NCI-H2171 treated with DMSO at 0.1 percent for 48 hours (cell line): ENCODE data around the gene PSMB7.

Experiments used
- DNase-seq: peaks from one replicate; lab custom pipeline; 2025; lab: John Stamatoyannopoulos, UW

The PSMB7 gene

GRCh38 chr9:124381170-124381945 is 33.9 kb downstream of the PSMB7 start:
- no peak for DNase-seq

- DNase-seq = no peak
Observed at GRCh38 chr9:124377551-124378406, 37.5 kb downstream of the PSMB7 start.

GRCh38 chr9:124376329-124376728 is 38.9 kb downstream of the PSMB7 start:
- DNase-seq = no peak

- no peak for DNase-seq
Observed at GRCh38 chr9:124375726-124376125, 39.5 kb downstream of the PSMB7 start.

GRCh38 chr9:124373851-124374250 is 41.4 kb downstream of the PSMB7 start:
- no peak for DNase-seq

GRCh38 chr9:124373386-124373785 is 41.9 kb downstream of the PSMB7 start:
- no peak for DNase-seq

- peak; percentile 15 for DNase-seq
Observed at GRCh38 chr9:124372038-124372437, 43.2 kb downstream of the PSMB7 start.

GRCh38 chr9:124370896-124371582 is 44.2 kb downstream of the PSMB7 start:
- no peak for DNase-seq

GRCh38 chr9:124369231-124369797 is 45.9 kb downstream of the PSMB7 start:
- no peak for DNase-seq

- no peak for DNase-seq
Observed at GRCh38 chr9:124368692-124369091, 46.5 kb downstream of the PSMB7 start.

GRCh38 chr9:124366476-124367220 is 48.6 kb downstream of the PSMB7 start:
- DNase-seq = no peak

GRCh38 chr9:124365036-124365435 is 50.2 kb downstream of the PSMB7 start:
- no peak for DNase-seq

GRCh38 chr9:124364141-124364540 is 51.1 kb downstream of the PSMB7 start:
- no peak for DNase-seq

GRCh38 chr9:124363326-124364096 is 51.7 kb downstream of the PSMB7 start:
- no peak for DNase-seq

- no peak for DNase-seq
Observed at GRCh38 chr9:124361128-124361527, 54.1 kb downstream of the PSMB7 start.

- DNase-seq = peak; percentile 3
Observed at GRCh38 chr9:124359855-124360678, 55.2 kb downstream of the PSMB7 start.

- no peak for DNase-seq
Observed at GRCh38 chr9:124359426-124359825, 55.8 kb downstream of the PSMB7 start.

GRCh38 chr9:124358631-124359030 is 56.6 kb downstream of the PSMB7 start:
- DNase-seq = no peak

GRCh38 chr9:124357721-124358361 is 57.4 kb downstream of the PSMB7 start:
- DNase-seq = no peak
